HG03520 (cell line): Measurements from ENCODE around the gene PNPLA1.

Experiments used
- ATAC-seq: cut with Tn5 transposase; IDR thresholded peaks from one replicate; pipeline ENCODE4 v1.9.1; 2021; ENCODE audit warnings: mild to moderate bottlenecking, moderate library complexity; ENCODE audit not compliant: unreplicated experiment

The PNPLA1 gene

DNA sequence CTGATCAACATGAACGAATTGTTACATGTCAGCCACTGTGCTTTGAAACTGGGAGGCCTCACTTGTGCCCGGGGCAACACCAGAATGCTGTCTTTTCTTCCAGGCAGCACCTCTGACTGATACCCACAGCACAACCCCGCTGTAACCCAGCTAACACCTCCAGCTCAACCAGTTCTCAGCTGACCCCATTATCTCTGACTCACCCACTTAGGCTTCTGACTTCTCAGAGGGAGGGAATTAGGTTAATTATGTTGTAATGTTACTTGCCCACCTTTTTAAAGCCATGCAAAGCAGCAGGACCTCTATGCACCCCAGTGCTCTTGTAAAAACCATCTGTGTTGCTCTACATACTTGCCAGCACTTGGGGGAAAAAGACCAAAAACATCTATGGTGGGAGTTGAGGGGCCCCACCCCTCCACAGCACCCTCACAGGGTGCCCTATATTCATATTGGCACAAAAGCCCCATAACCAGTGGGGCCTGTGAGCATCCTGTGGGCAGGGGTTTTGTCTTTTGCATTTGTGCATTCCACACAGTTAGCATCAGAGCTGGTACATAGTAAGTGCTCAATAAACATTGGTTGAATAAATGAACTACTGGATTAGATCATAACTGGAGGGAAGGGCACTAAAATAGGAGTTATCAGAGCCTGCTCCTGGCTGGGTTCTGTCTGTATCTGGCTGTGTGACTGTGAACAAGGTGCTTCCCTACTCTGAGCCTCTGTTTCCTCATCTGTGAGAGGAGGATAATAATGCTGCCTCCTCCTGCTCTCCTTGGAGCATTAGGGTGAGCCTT is 44.6 kb downstream of the PNPLA1 start:
- ATAC-seq: no peak

DNA sequence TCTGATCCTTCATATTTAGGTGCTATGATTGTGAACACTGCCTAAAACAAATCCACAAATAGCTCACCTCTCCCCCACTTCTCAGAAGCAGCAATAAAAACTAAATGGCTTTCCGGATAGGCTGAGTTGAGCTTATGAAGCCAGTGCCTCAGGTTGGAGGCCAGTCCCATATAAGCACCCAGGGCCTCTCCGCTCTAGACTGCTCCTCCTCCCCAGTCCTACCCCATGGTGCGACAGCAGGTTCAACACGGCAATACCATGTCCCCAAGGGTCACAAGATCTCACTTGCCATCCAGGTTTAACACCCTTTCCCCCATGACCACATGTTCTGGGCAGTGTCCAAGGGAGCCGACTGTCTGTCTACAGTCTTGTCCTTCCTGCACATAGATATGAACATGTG is 46.1 kb downstream of the PNPLA1 start:
- ATAC-seq: no peak

DNA sequence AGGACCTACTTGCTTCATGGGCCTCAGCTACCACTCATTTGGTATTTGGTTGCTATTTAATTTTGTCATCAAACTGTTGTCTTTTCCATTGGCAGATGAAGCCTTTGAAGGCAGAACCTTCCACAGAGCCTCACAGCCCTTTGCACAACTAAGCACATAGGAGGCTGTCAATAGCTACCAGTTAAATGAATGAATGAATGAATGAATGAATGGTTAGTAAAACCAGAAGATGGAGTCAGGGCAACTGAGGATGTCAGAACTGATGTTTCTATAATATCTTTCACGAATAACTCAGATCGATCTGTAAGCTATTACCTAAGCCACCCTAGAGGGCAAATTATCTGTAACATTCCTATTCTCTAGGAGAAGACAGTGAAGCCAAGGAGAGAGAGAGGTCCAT is 47.8 kb downstream of the PNPLA1 start:
- no peak for ATAC-seq

DNA sequence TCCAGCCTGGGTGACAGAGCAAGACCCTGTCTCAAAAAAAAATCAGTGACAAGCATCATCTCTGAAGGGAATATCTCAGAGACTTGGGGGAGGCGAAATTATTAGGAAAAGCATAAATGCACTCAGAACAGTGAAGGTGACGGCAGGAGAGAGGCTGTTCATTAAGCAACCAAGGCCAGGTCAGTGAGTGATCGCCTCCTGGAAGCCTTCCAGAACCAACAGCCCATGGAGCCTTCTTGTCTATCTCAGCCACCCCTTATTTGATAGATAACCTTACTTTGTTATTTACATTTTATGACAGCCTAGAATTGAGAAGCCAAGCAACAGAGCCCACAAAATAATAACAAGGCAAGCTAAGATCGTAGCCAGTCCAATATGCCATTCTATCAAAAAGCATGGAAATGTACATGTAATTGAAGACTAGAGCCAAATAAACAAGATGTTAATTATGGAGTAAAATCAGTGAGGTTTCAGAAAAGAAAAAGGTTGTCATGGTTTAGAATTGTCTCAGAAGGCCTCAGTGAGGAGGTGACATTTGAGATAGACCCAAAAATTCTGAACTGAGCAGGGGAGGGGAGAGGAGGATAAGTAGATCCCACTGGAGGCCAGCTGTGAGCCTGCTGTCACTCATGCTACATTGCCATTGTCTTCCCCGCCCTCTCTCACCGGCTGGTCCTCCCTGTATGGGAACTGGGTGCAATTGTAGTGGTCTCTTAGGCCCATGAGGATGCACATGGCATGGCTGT is 49.0 kb downstream of the PNPLA1 start:
- ATAC-seq: no peak

DNA sequence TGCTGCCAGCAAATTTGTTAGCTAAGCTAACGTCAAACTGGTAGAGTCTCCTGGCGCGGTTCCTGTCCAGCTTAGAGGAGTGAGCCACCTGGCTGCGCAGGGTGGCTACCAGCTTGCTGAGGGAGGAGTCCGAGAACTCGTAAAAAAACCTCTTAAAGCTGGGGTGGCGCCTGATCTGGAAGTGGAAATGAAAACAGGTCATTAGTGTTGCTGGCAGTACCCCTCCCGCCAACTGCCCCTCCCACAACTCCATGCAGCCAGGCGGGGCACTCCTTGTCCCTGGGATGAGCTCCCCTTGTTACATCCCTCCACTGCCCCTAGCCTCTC is 49.5 kb downstream of the PNPLA1 start:
- no peak for ATAC-seq

DNA sequence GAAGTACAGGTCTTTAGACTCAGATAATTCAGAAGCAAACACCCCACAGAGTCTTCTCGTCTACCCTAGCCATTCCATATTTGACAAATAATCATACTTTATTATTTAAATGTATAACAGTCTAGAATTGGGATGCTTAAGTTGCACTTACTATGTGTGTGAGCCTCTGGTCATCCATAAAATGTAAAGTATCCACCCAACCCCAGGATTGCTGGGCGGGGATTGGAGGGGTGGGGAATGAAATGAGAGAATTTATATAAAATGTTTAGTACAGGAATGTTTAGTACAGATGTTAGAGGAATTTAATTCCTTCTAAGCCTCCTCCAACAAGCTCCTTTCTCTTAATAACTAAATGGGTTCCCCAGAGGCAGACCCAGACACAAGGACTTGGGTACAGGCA is 50.0 kb downstream of the PNPLA1 start:
- no peak for ATAC-seq

DNA sequence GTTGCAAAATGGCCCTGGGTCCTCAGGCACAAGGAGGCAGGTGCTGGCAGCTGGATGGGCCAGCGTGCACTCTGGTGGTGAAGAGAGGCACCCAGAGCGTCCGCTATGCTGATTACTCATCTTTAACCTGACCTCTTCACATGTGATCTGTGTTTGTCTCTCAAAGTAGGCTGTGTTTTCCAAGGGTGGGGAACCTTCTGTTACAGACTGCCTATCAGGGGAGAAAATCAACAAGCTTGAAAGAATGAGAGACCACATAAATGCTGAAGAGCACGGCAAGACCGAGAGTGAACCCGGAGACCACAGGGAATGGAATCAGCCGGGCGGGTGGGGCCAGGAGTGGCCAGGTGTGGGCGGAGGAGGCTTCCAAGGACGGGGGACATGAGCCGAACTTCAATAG is 50.6 kb downstream of the PNPLA1 start:
- no peak for ATAC-seq

DNA sequence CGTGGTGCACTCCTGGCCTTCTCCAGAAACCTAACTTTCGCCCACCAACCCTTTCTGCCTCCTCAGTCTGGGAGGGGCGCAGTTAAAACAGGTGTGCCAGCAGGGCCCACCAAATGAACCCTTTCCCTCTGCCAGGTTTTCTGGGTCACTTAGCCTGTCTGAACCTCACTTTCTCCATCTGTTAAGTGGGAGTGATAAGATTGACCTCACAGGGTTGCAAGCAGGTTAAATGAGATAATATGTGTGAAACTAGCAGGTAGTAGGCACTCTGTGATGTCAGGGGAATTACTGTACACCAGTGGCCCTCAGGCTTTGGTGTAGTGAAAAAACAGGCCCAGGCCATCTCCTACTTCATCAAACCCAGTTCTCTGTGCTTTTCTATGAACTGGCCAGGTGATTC is 52.7 kb downstream of the PNPLA1 start:
- ATAC-seq: no peak

DNA sequence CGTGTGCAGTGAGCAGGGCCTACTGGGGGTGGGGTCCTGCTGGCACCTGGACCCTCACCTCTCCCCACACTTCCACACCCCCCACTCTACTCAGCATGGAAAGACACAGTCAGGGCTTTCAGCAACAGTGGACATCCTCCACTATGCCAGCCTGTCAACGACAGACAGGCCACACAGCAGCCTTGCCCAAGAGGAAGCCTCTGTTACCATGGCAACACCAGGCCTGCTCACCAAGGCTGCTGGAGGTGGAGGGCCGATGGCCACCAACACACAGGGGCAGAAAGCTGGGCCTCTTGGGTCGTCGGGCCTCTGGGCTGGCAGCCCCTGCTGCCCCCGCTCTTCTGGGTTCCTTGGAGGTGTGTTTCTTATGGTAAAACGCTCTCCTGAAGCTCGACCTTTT is 53.2 kb downstream of the PNPLA1 start:
- ATAC-seq: no peak

DNA sequence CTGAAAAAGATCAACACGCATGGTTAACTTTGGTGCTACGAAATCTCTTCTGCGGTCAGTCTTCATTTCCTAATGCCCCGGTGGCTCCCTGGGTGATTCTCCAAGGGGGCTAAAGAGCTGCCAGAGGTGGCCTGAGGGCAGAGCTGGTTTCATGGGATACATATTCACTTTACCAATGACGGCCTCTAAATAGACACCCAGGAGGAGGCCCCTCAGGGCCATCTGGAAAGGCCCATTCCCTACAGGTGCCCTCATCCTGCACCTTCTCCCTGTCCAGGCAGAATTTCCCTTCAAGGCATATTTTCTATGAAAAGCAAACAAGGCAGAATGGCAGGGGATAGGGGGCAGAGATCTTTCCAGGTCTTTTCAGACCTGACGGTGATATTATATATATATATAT is 54.3 kb downstream of the PNPLA1 start:
- no peak for ATAC-seq

DNA sequence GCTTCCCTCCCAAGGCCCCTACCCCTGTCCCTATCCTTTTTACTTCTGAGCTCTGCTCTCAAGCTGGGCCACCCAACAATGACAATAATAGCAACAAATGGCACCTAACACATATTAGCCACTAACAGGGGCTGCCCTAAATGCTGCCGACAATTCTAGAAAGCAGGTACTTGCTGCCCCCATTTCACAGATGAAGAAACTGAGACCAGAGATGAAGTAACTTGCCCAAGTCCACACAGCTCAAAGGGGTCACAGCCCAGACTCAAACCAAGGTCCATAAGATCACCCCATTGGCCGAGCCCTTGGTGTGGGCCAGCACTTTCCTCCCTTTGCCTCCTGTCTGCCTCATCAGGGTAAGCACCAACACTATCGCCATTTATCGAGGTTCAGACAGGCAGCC is 54.9 kb downstream of the PNPLA1 start:
- ATAC-seq: no peak

DNA sequence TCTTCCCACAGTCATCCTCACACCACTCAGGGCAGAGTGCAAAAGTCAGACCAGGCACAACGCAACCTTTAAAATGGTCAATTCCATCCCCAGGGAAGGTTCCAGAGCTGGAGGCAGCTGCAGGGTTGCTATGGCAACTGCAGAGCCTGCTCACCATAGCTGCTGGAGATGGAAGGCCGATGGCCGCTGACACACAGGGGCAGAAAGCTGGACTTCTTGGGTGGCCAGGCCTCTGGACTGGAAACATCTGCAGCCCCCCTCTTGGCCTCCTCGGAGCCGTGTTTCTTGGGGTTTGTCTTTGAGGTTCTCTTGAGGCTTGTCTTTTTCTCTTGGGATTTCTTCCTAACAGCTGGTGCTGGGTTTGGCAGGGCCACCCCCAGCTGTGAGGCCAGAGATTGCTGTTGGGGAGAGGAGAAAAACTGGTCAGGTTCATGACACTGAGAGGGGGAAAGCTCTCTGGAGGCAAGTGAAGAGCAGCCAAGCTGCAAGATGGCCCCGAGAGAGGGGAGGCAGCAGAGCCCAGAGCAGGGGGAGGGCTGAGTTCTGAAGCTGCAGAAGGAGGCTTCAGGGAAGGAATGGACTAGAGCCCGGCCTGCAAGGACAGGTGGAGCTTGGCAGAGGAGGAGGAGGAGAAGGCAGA is 56.6 kb downstream of the PNPLA1 start:
- ATAC-seq: no peak

DNA sequence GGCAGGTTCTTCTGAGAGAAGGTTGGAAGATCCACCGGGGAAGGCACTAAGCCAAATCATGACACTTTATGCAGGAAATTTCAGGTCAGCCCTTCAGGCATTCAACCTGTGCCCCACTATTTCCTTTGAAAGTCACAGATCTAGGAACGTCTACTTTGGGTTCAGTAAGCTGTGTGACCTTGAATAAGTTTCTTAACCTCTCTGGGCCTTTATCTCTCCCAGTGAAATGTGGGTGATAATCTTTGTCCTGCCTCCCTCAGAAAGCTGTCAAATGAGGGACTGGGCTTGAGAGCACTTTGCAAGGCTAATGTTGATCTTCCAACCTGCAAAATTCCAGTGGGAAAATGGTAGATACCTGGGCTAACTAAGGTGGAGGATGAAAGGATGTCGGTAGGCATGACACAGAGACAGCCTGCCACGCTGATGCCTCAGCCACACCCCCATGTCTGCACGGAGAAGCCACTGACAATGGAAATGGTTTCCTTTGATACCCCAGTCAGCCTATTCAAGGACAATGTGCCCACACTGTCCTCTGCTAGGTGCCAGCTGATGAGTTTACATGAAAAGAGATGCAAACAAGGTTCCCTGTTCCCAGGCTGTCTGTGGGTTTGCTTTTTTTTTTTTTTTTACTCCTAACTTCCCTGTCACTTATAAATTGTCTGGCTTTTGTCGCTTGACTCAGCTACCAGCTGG is 57.5 kb downstream of the PNPLA1 start:
- ATAC-seq: no peak

DNA sequence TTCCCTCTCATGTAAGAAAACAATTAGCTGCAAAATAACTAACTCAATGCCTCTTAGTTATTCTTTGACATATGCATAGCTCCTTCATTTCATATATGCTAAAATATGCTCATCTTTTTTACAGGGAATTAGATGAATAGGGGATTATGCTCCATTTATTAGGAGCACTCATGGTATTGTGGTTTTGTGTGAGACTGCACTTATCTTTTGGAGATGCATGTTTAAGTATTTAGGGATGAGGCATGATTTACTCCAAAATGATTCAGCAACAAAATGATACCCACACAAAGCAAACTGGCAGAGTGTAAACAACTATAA is 58.0 kb downstream of the PNPLA1 start:
- no peak for ATAC-seq

DNA sequence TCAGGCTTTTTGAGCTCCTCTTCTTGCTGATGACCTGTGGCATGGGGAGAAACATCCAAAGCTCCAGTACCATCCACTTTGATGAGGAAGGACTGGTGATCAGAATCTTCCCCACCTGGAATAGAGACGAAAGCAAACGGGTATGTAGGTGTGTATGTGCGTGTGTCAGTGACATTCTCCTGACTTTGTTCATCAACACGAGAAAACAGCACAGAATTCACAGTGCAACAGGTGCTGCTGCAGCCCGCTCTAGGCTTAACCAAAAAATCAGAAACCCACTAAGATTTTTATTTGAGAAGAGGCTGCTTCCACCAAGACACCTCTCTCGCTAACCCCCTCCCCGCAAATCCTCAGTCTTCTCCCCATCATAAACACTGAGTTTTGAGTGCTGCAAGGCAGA is 58.7 kb downstream of the PNPLA1 start:
- no peak for ATAC-seq

DNA sequence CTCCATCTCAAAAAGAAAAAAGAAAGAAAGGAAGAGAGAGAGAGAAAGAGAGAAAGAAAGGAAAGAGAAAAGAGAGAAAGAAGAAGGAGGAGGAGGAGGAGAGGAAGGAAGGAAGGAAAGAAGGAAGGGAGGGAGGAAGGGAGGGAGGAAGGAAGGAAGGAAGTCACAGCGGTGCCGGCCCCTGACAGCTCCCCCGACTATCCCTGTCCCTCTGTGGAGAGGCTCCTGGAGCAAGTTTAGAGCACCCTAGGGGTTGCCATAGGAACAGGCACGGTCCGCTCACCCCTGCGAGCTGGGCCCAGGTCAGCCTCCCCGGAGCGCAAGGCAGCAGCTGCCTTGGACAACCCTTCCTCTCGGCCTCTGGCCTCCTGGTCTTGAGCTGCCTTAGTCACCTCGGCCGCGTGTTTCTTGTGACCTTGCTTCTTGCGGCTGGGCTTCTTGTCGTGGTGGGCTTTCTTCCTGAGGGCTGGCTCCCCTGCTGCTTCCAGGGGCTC is 60.0 kb downstream of the PNPLA1 start:
- no peak for ATAC-seq

DNA sequence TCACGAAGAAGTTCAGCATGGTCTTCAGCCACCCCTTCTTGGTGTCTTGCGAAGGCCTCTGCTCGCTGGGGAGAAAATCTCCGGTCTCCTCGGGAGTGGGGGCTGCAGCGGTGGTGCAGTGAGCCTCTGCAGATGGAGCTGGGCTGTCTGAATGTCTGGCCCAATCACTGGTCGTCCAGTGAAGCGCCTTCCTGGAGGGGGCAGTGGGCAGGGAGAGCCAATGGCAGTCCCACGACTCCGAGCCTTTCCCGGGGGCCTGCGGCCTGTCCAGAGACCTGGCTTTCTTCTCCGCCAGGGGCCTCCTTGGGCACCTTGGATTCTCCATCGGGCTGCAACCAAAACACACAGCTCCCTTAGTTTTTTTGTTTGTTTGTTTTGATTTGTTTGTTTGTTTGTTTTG is 60.5 kb downstream of the PNPLA1 start:
- no peak for ATAC-seq

DNA sequence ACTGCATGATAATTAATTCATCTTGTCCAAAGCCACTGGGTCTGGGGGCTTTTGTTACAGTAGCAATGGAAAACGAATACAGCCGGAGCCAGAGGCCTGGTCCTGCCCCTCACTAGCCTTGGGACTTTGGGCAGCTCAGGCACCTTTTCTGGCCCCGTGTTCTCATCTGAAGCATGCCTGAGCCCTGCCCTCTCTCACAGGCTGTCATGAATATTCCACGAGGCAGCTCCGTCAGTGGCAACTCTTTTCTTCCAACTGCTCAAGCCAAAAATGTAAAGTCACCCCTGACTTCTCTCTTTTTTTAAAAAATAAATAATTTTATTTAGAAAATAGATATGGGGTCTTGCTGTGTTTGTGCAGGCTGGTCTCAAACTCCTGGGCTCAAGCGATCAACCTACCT is 61.5 kb downstream of the PNPLA1 start:
- no peak for ATAC-seq

DNA sequence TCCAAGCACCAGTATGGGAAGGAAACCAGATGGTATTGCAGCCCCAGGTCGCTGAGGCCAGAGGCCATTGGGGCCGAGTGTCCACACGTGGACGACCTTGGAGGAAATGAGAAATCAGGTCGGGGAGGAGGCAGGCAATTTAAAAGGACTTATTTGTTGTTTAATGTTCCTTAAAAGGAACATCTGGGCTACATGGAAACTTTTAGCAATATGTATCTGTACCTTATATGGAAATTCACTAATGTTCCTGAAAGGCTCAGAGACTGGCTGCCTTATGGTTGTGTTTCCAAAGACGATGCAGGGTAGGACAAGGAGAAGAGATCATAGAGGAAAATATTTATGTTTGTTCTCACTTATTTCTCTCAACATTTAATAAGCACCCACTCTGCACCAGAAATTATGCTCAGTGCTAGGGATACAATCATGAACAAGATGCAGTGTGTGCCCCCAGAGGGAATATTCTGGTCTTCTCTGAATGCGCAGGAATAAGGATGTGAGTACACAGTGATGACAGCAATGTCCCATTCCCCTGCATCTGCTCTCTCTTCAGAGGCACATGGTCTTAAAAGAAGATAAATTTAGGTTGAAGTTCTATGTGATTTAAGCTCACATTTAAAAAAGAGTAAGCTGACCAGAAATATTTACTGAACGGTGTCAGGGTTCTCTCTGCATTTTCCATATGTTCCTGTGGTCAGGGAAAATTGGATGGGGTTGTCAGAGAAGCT is 63.5 kb downstream of the PNPLA1 start:
- ATAC-seq: no peak

DNA sequence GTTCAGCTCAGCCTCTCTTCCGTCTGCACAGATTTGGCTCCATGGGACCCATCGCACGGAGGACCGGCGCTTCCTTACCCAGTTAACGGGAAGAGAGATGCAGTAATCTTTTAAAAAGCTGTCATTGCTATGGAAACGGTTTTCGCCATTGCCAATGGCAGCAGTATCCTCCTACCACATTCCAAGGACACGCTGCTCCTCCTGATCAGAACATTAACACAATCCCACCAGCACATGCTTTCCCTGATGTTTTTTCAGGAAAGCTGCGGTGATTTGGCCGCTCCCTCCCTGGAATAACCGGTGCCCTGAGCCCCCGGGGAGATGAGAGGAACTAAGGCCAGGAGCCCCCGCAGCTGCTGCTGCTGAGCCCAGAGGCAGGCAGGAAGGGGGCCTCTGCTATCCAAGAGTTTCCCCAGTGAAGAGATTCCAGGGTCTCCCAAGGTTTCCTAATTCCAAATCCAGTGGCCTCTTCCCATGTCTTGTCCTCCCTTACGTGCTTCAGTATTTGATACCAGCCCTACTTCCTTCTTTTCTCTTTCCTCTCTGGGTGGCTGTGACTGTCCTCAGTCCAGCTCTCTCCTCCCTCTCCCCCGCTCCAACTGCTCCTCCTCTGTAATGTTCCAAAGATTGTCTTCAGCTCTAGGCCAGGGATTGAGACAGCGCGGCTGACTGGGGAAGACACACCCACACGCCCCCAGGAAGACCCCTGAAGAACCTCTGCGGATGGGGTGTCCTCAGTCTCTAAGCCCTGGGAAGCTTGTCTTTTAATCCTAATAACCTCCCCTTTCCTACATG is 64.3 kb downstream of the PNPLA1 start:
- ATAC-seq: no peak
